Measurements from ENCODE around the gene PASK. TPM values are rescaled to one million over a fixed set of nuclear protein-coding genes. Genes with fewer than 3 reads are reported as not detected.

PASK gene
- total RNA-seq, 1 donor, result 21.9 TPM

GRCh38 chr2:241163601-241164118, 14.4 kb upstream of the PASK start:
- H3K4me3 ChIP-seq (ENCODE audit: low read depth, low read length), result no peak overlapping the region
- TF ChIP-seq CTCF (IDR thresholded peaks at IDR 0.05; ENCODE audit: insufficient read depth, low read length), result no peak
- no peak for DNase-seq (ENCODE audit: low read depth)

- H3K4me3 ChIP-seq (ENCODE audit: low read depth, low read length), result no peak overlapping the region
- TF ChIP-seq CTCF (IDR thresholded peaks at IDR 0.05; ENCODE audit: insufficient read depth, low read length), result no peak
- peak; percentile 95 for DNase-seq (ENCODE audit: low read depth)
These were observed 12.5 kb upstream of the PASK start for GRCh38 chr2:241161646-241162281.

DNA sequence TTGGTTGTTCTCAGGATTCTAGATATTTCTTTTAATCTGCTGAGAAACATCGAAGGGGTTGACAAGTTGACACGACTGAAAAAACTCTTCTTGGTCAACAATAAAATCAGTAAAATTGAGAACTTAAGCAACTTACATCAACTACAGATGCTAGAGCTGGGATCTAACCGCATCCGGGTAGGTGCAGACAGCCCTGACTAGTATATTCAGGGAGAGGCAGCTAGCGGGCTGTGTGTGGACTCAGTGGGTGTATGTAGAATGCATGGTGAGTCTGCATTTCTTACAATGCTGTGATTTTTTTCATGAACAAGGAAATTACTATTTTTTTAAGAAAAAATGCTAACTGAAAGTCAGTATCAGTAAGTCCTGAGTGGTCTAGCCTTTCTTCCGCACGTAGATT, 11.0 kb upstream of the PASK start:
- TF ChIP-seq CTCF (IDR thresholded peaks at IDR 0.05; ENCODE audit: insufficient read depth, low read length), result no peak
- DNase-seq (ENCODE audit: low read depth), result no peak
- H3K4me3 ChIP-seq (ENCODE audit: low read depth, low read length), result no peak overlapping the region

GRCh38 chr2:241159116-241159515, 9.8 kb upstream of the PASK start:
- no peak overlapping the region for H3K4me3 ChIP-seq (ENCODE audit: low read depth, low read length)
- DNase-seq (ENCODE audit: low read depth), result no peak
- TF ChIP-seq CTCF (IDR thresholded peaks at IDR 0.05; ENCODE audit: insufficient read depth, low read length), result no peak

GRCh38 chr2:241158546-241158900, 9.3 kb upstream of the PASK start:
- TF ChIP-seq CTCF (IDR thresholded peaks at IDR 0.05; ENCODE audit: insufficient read depth, low read length), result no peak
- DNase-seq (ENCODE audit: low read depth), result no peak
- H3K4me3 ChIP-seq (ENCODE audit: low read depth, low read length), result no peak overlapping the region

GRCh38 chr2:241157841-241158545, 8.7 kb upstream of the PASK start:
- no peak for TF ChIP-seq CTCF (IDR thresholded peaks at IDR 0.05; ENCODE audit: insufficient read depth, low read length)
- no peak overlapping the region for H3K4me3 ChIP-seq (ENCODE audit: low read depth, low read length)
- DNase-seq (ENCODE audit: low read depth), result peak; percentile 68
